Chondrocyte (in vitro differentiated cells): ENCODE measurements around the gene COTL1. TPM values are rescaled to one million over a fixed set of nuclear protein-coding genes. Genes with fewer than 3 reads are reported as not detected.

ENCODE experiments used
- DNase-seq: peaks from one replicate; pipeline ENCODE4 v3.0.0; 2021; ENCODE audit warnings: mixed read lengths, low spot score
- H3K27ac Mint-ChIP-seq: one replicate; pipeline ENCODE4 v1.8.0; 2021; ENCODE audit warnings: mild to moderate bottlenecking, moderate library complexity, mixed read lengths; ENCODE audit not compliant: unreplicated experiment
- H3K27me3 Mint-ChIP-seq: 2 replicates; pipeline ENCODE4 v1.8.0; 2021; ENCODE audit warnings: low read depth, mixed read lengths
- H3K36me3 Mint-ChIP-seq: 2 replicates; pipeline ENCODE4 v1.8.0; 2021; ENCODE audit warnings: low read depth, mixed read lengths
- H3K4me1 Mint-ChIP-seq: 2 replicates; pipeline ENCODE4 v1.8.0; 2021; ENCODE audit warnings: low read depth, mild to moderate bottlenecking, mixed read lengths
- H3K4me3 Mint-ChIP-seq: one replicate; pipeline ENCODE4 v1.8.0; 2021; ENCODE audit warnings: mild to moderate bottlenecking, moderate library complexity, mixed read lengths; ENCODE audit not compliant: unreplicated experiment
- H3K9me3 Mint-ChIP-seq: 2 replicates; pipeline ENCODE4 v1.8.0; 2021; ENCODE audit warnings: low read depth, mixed read lengths
- total RNA-seq: library from RNA; stranded (reverse); gene quantifications from 3 replicates; pipeline ENCODE4 v1.2.1, GENCODE V29; 2021
- TF ChIP-seq, protein P1 (sequence below): fragments of 200-600 bp; sonication (generic); IDR thresholded peaks from 2 replicates; pipeline ENCODE4 v1.5.0; 2021; ENCODE audit warnings: antibody characterized with exemption, mild to moderate bottlenecking, moderate library complexity

The COTL1 gene
- total RNA-seq, 1 donor from 2014 or later = 52.8 TPM

DNA sequence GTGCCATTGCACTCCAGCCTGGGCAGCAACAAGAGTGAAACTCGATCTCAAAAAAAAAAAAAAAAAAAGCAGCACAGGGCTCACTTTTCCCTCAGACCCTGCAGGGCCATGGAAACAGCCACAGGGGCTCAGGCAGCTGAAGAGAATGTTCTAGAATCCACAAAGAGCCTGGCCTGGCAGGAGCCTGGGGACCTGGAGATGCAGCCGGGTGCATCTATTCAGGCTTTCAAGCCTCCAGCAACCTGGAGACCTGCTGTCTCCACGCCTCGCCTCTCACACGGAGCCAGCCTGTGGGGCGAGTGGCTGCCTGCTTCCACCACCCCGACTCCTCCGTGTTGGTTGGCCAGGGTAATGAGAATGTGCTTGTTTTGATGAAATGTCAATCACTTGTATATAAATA is 69.4 kb downstream of the COTL1 start:
- TF ChIP-seq, protein P1, sequence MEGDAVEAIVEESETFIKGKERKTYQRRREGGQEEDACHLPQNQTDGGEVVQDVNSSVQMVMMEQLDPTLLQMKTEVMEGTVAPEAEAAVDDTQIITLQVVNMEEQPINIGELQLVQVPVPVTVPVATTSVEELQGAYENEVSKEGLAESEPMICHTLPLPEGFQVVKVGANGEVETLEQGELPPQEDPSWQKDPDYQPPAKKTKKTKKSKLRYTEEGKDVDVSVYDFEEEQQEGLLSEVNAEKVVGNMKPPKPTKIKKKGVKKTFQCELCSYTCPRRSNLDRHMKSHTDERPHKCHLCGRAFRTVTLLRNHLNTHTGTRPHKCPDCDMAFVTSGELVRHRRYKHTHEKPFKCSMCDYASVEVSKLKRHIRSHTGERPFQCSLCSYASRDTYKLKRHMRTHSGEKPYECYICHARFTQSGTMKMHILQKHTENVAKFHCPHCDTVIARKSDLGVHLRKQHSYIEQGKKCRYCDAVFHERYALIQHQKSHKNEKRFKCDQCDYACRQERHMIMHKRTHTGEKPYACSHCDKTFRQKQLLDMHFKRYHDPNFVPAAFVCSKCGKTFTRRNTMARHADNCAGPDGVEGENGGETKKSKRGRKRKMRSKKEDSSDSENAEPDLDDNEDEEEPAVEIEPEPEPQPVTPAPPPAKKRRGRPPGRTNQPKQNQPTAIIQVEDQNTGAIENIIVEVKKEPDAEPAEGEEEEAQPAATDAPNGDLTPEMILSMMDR = no peak
- Mint-ChIP-seq H3K36me3 (peaks cover 1% of the 10 kb centered on the region), H3K4me3 (no peak overlapping the region), H3K27ac (no peak overlapping the region), H3K27me3 (no peaks in the 10 kb centered on the region), H3K4me1 (peaks cover 20% of the 10 kb centered on the region), H3K9me3 (no peaks in the 10 kb centered on the region)
- DNase-seq = no peak

DNA sequence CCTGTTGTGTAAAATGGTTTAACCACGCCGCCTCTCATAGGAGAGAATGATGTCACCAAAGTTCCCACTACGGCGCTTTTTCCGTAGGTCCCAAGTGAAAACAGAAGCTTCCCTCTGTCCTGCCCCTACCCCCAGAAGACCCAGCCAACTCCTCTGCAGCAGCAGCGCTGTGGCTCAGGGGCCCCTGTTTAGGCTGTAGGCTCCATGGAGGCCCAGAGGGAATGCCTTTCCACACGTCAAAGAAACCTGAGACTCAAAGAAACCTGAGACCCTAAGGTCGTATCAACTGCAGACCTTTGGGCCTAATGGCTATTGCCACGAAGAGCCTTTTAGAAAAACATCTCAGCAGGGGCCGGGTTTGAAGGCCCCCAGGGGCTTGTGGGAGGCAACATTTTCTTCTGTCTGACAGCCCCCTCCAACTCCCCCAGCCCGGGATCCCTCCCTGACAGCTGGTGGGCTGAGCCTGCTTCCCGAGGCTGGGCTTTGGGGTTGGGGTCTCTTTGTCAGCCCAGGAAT is 70.3 kb downstream of the COTL1 start:
- no peaks in the 10 kb centered on the region for H3K9me3 Mint-ChIP-seq
- H3K27ac Mint-ChIP-seq = no peak overlapping the region
- H3K36me3 Mint-ChIP-seq = no peaks in the 10 kb centered on the region
- TF ChIP-seq, protein P1 = no peak
- no peaks in the 10 kb centered on the region for H3K27me3 Mint-ChIP-seq
- peaks cover 25% of the 10 kb centered on the region for H3K4me1 Mint-ChIP-seq
- no peak for DNase-seq
- H3K4me3 Mint-ChIP-seq = no peak overlapping the region

DNA sequence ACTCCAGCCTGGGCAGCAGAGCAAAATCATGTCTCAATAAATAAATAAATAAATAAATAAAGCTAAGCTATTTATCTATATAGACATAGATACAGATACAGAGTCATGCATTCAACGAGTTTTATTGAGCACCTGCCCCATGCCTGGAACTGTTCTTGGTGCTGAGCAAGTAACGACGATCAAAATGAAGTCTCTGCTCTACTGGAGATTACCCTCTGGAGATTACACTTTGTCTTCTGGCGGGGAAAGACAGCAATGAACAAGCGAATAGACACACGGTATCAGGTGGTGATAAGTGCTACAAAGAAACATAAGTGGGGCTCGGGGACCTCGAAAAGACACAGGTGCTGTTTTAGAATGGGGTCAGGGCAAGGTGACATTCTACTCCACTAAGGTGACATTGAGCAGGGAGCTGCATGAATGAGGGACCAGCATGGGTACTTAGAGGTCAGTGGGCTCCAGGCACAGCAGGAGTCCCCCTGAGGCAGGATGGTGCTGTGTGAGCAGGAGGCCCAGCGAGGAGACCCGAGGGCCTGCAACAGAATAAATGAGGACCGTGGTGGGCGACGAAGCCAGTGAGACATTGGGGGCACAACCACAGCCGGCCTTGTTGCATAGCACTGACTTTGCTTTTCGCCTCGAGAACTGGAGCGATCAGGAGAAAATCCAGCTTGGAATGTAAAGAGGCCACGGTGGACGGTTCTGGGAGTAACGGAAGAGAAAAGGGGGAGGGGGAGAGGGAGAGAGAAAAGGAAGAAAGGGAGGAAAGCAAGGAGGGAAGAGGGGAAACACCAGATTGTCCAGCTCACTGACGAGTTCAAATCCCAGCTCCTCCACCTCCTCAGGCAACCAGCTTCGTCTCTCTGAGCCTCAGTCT is 71.0 kb downstream of the COTL1 start:
- no peak overlapping the region for H3K27ac Mint-ChIP-seq
- H3K4me3 Mint-ChIP-seq = no peak overlapping the region
- TF ChIP-seq, protein P1 = no peak
- DNase-seq = no peak
- H3K9me3 Mint-ChIP-seq = no peaks in the 10 kb centered on the region
- no peaks in the 10 kb centered on the region for H3K36me3 Mint-ChIP-seq
- H3K4me1 Mint-ChIP-seq = peaks cover 32% of the 10 kb centered on the region
- H3K27me3 Mint-ChIP-seq = no peaks in the 10 kb centered on the region

DNA sequence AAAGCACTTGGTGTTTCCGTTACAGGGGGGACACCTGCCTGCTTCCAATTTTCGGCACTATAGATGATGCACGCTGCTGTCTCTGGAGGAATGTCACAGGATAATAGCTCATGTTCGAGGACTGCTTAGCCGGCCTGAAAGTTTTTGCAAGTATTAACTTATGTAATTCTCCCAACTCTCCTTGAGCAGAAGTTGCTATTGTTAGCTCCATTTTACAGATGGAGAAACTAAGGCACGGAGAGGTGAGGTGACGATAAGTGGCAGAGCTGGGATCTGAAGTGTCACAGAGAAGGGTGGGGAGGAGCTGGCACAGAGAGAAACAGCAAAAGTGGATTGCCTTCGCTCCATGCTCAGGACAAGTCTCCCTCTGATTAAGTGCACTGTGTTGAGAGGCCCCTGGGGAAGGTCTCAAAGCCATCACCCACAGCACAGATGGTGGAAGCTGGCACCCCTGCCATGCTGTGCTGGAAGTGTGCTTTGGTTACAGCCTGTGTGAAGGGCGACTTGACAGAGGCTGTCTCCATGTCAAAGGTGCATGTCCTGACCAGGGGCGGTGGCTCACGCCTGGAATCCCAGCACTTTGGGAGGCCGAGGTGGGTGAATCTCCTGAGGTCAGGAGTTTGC is 72.7 kb downstream of the COTL1 start:
- Mint-ChIP-seq H3K4me3 (no peak overlapping the region), H3K9me3 (no peaks in the 10 kb centered on the region), H3K27ac (no peak overlapping the region), H3K36me3 (no peaks in the 10 kb centered on the region), H3K4me1 (peaks cover 42% of the 10 kb centered on the region), H3K27me3 (no peaks in the 10 kb centered on the region)
- TF ChIP-seq, protein P1 = no peak
- no peak for DNase-seq

DNA sequence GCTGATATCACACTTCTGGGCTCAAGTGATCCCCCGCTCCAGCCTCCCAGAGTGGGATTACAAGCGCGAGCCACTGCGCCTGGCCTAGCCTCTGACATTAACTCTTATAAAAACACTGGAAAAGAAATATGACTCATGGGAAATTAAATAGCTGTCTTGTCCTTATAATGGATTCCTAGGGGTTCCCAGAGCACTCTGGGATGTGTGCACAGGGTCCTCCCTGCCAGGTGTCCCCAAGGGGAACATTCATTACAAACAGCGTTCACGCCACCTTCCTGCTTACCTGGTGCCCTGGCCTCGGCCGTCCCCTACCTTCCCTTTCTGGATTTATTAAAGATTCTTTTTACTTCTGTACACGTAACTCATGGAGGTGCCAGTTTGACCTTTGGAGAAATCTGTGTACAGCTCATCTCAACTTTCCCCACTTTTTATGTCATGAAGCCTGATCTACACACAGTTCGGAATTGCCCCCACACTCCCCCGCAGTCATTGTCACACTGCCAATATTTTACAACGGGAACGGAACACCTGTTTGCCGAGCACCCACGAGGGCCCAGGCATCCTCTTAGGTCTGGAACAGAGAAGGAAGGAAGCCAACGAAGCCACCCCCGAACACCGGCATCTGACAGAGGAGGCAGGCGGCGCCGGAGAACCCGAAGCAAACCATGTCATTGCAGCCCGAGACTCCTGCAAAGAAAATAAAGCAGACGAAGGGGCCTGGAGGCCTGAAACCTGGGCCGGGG is 73.7 kb downstream of the COTL1 start:
- DNase-seq = no peak
- H3K9me3 Mint-ChIP-seq = no peaks in the 10 kb centered on the region
- H3K27ac Mint-ChIP-seq = no peak overlapping the region
- H3K4me3 Mint-ChIP-seq = no peak overlapping the region
- no peaks in the 10 kb centered on the region for H3K36me3 Mint-ChIP-seq
- TF ChIP-seq, protein P1 = no peak
- H3K4me1 Mint-ChIP-seq = peaks cover 44% of the 10 kb centered on the region
- no peaks in the 10 kb centered on the region for H3K27me3 Mint-ChIP-seq
